IMR-90 (cell line): ENCODE results near the gene STAC2. TPM values are rescaled to one million over a fixed set of nuclear protein-coding genes. Genes with fewer than 3 reads are reported as not detected.

Experiments
- ATAC-seq: fragments of 200-7000 bp; cut with Tn5 transposase; 2 replicates; pipeline ENCODE4 v1.9.1; 2020; ENCODE audit warnings: low read depth, mild to moderate bottlenecking, moderate library complexity
- BruUV-seq: library from RNA; stranded (reverse); fragments of 400-500 nt; replicated peaks from 2 replicates; lab custom pipeline; 2021; lab: Mats Ljungman, UMichigan
- CTCF ChIA-PET: fragments of 300-600 bp; formaldehyde crosslinking; extraction: SDS; loops from one replicate; lab custom pipeline; 2021; ENCODE audit warnings: antibody characterized with exemption; lab: Yijun Ruan, JAX
- POLR2A ChIA-PET: fragments of 300-600 bp; sonication (Branson Sonifier 250); formaldehyde crosslinking; loops from one replicate; lab custom pipeline; 2022; ENCODE audit warnings: antibody characterized with exemption; ENCODE audit not compliant: unreplicated experiment; lab: Charles Lee
- DNase-seq: peaks from one replicate; pipeline ENCODE4 v3.0.0; 2013
- H2AFZ ChIP-seq: replicated peaks from 2 replicates; pipeline ENCODE3; 2013; ENCODE audit warnings: low read length, mild to moderate bottlenecking; ENCODE audit not compliant: poor library complexity
- H2AK5ac ChIP-seq: 2 replicates; pipeline ENCODE4 v1.6.1; 2013; ENCODE audit warnings: low read depth, low read length, inconsistent platforms
- H2AK9ac ChIP-seq: replicated peaks from 2 replicates; pipeline ENCODE3; 2013; ENCODE audit warnings: mild to moderate bottlenecking, low read depth, low read length, moderate library complexity; ENCODE audit not compliant: poor library complexity
- H2BK120ac ChIP-seq: 2 replicates; pipeline ENCODE4 v1.6.1; 2013; ENCODE audit warnings: low read depth, low read length, inconsistent platforms
- H2BK15ac ChIP-seq: 3 replicates; pipeline ENCODE4 v1.6.1; 2013; ENCODE audit warnings: low read depth, low read length, inconsistent platforms
- H2BK20ac ChIP-seq: 2 replicates; pipeline ENCODE4 v1.6.1; 2013; ENCODE audit warnings: low read depth, mild to moderate bottlenecking, inconsistent platforms, low read length, moderate library complexity
- H2BK5ac ChIP-seq: 2 replicates; pipeline ENCODE4 v1.6.1; 2013; ENCODE audit warnings: mild to moderate bottlenecking, low read depth, low read length, inconsistent platforms; ENCODE audit not compliant: poor library complexity, severe bottlenecking
- H3K14ac ChIP-seq: replicated peaks from 2 replicates; pipeline ENCODE4 v1.6.1; 2013; ENCODE audit warnings: low read depth, low read length, inconsistent platforms
- H3K18ac ChIP-seq: 2 replicates; pipeline ENCODE4 v1.6.1; 2013; ENCODE audit warnings: low read depth, low read length, control low read depth
- H3K23ac ChIP-seq: 2 replicates; pipeline ENCODE4 v1.6.1; 2013; ENCODE audit warnings: low read depth, low read length, inconsistent platforms
- H3K27ac ChIP-seq: 2 replicates; pipeline ENCODE4 v1.5.1; 2013; ENCODE audit warnings: mild to moderate bottlenecking, control low read depth, low read length; ENCODE audit not compliant: insufficient read depth
- H3K27me3 ChIP-seq: 2 replicates; pipeline ENCODE4 v1.6.1; 2013; ENCODE audit warnings: low read length; ENCODE audit not compliant: control insufficient read depth, insufficient read depth
- H3K36me3 ChIP-seq: 2 replicates; pipeline ENCODE4 v1.6.1; 2013; ENCODE audit warnings: low read length, mixed read lengths; ENCODE audit not compliant: control insufficient read depth, insufficient read depth
- H3K4ac ChIP-seq: 2 replicates; pipeline ENCODE4 v1.6.1; 2013; ENCODE audit warnings: low read depth, low read length, inconsistent platforms
- H3K4me1 ChIP-seq: 2 replicates; pipeline ENCODE4 v1.6.1; 2013; ENCODE audit warnings: low read length, mixed read lengths; ENCODE audit not compliant: control insufficient read depth, insufficient read depth
- H3K4me2 ChIP-seq: 2 replicates; pipeline ENCODE4 v1.6.1; 2013; ENCODE audit warnings: low read depth, mild to moderate bottlenecking, control low read depth, low read length, moderate library complexity
- H3K4me3 ChIP-seq: 2 replicates; pipeline ENCODE4 v1.5.1; 2013; ENCODE audit warnings: low read depth, mild to moderate bottlenecking, control low read depth, low read length, moderate library complexity; ENCODE audit not compliant: insufficient read depth
- H3K56ac ChIP-seq: 2 replicates; pipeline ENCODE4 v1.6.1; 2013; ENCODE audit warnings: low read length, inconsistent platforms; ENCODE audit not compliant: insufficient read depth; ENCODE audit errors: extremely low read depth
- H3K79me1 ChIP-seq, 2 experiments: 2 replicates each; pipeline ENCODE4 v1.6.1; 2013; ENCODE audit warnings: low read length in 2 of 2, inconsistent platforms in 1 of 2, low read depth in 1 of 2
- H3K9ac ChIP-seq: 2 replicates; pipeline ENCODE4 v1.6.1; 2013; ENCODE audit warnings: low read depth, low read length, control low read depth
- H3K9me1 ChIP-seq: 2 replicates; pipeline ENCODE4 v1.6.1; 2013; ENCODE audit warnings: low read length, inconsistent platforms; ENCODE audit not compliant: insufficient read depth
- H3K9me3 ChIP-seq: 2 replicates; pipeline ENCODE4 v1.6.1; 2013; ENCODE audit warnings: low read length; ENCODE audit not compliant: control insufficient read depth, insufficient read depth
- H4K20me1 ChIP-seq: 2 replicates; pipeline ENCODE4 v1.6.1; 2013; ENCODE audit warnings: low read length, inconsistent platforms; ENCODE audit not compliant: insufficient read depth
- H4K5ac ChIP-seq: 2 replicates; pipeline ENCODE4 v1.6.1; 2013; ENCODE audit warnings: mild to moderate bottlenecking, low read depth, low read length, control low read depth
- H4K8ac ChIP-seq, 2 experiments: 2 replicates each; pipeline ENCODE4 v1.6.1; 2013; ENCODE audit warnings: low read depth in 2 of 2, low read length in 2 of 2, control low read depth in 1 of 2, inconsistent platforms in 1 of 2
- H4K91ac ChIP-seq: 2 replicates; pipeline ENCODE4 v1.6.1; 2013; ENCODE audit warnings: low read depth, low read length, inconsistent platforms; ENCODE audit not compliant: insufficient read depth
- BHLHE40 ChIP-seq: fragments of 150-350 bp; IDR thresholded peaks from 2 replicates; pipeline ENCODE4 v1.6.1; 2016; ENCODE audit warnings: mild to moderate bottlenecking, low read depth, low read length
- CHD1 ChIP-seq: IDR thresholded peaks from 2 replicates; pipeline ENCODE4 v1.6.1; 2012; ENCODE audit warnings: low read depth, low read length, improper control_type of control experiment
- ELK1 ChIP-seq: fragments of 150-350 bp; IDR thresholded peaks from 2 replicates; pipeline ENCODE4 v1.6.1; 2016; ENCODE audit warnings: low read depth, mild to moderate bottlenecking, low read length, moderate library complexity, borderline replicate concordance
- MXI1 ChIP-seq: IDR thresholded peaks from 2 replicates; pipeline ENCODE4 v1.6.1; 2012; ENCODE audit warnings: low read depth, mild to moderate bottlenecking, low read length, moderate library complexity, borderline replicate concordance
- NFE2L2 ChIP-seq: fragments of 150-350 bp; IDR thresholded peaks from 2 replicates; pipeline ENCODE4 v1.6.1; 2016; ENCODE audit warnings: low read depth, mild to moderate bottlenecking, low read length
- POLR2A ChIP-seq: IDR thresholded peaks from 2 replicates; pipeline ENCODE4 v1.6.1; 2012; ENCODE audit warnings: mild to moderate bottlenecking, low read depth, low read length
- RAD21 ChIP-seq: IDR thresholded peaks from 2 replicates; pipeline ENCODE4 v1.6.1; 2012; ENCODE audit warnings: low read length, improper control_type of control experiment
- SMC3 ChIP-seq: fragments of 150-350 bp; IDR thresholded peaks from 2 replicates; pipeline ENCODE4 v1.6.1; 2016; ENCODE audit warnings: low read depth, mild to moderate bottlenecking, antibody characterized with exemption, low read length, moderate library complexity
- USF2 ChIP-seq: fragments of 150-350 bp; IDR thresholded peaks from 2 replicates; pipeline ENCODE4 v1.6.1; 2017; ENCODE audit warnings: mild to moderate bottlenecking, antibody characterized with exemption, low read length, low read depth
- WGBS, 2 experiments: methylation state at CpG; one replicate each; pipeline versions ENCODE4 v1.1.5 to v1.1.7; 2013; ENCODE audit warnings: missing lambda C conversion rate in 2 of 2; ENCODE audit not compliant: insufficient read length in 1 of 2; ENCODE audit errors: extremely low coverage in 2 of 2; 5-methylcytosine and 5-hydroxymethylcytosine counted together
- dilution Hi-C: fragments of 300-500 bp; cut with HindIII; formaldehyde crosslinking; loops from one replicate; pipeline ENCODE4 v1.14.3; 2018; ENCODE audit warnings: low sequenced_read_pairs; ENCODE audit not compliant: unreplicated experiment
- in situ Hi-C: fragments of 300-500 bp; cut with MboI; formaldehyde crosslinking; loops from 3 replicates; pipeline ENCODE4 v1.14.3; 2019; ENCODE audit warnings: low sequenced_read_pairs, inconsistent platforms, mixed read lengths
- intact Hi-C: fragments of 100-400 bp; cut with micrococcal nuclease; formaldehyde crosslinking; loops from 2 replicates; pipeline ENCODE4 v1.10.0; 2022
- polyA plus RNA-seq, 3 experiments: library from polyadenylated mRNA; depleted of rRNA; stranded (reverse); fragments of >200 nt; gene quantifications; 2 replicates each; pipeline ENCODE4 v1.2.3, GENCODE V29; 2012; ENCODE audit warnings: low replicate concordance in 1 of 3
- total RNA-seq: library from RNA; depleted of rRNA; stranded (reverse); fragments of >200 nt; gene quantifications from 2 replicates; pipeline ENCODE4 v1.2.3, GENCODE V29; 2012

STAC2 gene
- total and polyA plus RNA-seq, 2 of the 4 experiments (the other 2 are of a cell fraction): 0.02 TPM; not detected in 1

DNA sequence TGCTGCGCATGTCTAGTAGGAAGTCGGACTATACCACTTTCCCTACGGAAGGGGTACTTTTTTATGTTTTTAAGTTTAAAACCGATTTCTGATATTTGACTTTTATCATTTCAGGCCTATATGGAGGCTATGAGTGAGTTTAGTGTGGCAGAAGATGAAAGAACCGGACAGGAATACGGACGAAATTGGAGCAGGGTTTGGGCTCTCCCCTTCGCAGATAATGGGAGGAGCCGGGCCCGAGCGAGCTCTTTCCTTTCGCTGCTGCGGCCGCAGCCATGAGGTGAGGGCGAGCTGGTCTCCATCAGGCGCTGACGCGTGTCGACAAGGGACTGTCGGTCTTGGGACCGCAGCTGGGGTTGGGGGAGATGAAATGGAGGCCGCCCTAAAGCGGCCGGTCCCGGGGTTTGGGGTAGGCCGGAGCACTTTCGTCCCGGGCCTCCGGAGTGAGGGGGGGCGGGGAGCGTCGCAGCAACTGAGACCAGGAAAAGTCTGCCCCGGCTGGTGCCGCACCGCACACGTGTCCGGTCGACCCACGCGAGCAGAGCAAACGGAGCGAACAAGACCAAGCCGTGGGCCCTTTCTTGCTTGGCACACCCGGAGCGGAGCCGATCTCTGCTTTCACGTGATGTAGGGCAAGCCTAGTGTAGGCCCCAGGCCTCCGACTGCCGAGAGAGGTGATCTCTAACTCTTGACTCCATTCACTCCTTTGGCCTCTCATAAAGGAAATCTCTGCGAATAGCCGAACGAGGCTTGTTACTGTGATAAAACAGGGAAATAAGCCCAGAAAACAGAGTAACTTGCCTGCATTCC is 25.5 kb downstream of the STAC2 start, which contains the start of gene RPL19:
Gene RPL19 (plus strand): TSS at position 214 of the 810 bp plus-strand sequence. CDS start 62 bp downstream, at position 276.
- in situ Hi-C loops (no loop called here), dilution Hi-C loops (no loop called here), intact Hi-C loops (no loop called here)
- Histone ChIP-seq H3K56ac (peak within 1 kb of the TSS; percentile 100), H3K9me1 (peaks cover 18% of the 10 kb centered on the region), H3K9me3 (no peaks in the 10 kb centered on the region), H3K9ac (peak within 1 kb of the TSS; percentile 89), H2AK5ac (peak within 1 kb of the TSS; percentile 99), H4K91ac (peak within 1 kb of the TSS; percentile 99), H3K23ac (peak within 1 kb of the TSS; percentile 100), H2BK15ac (peak within 1 kb of the TSS; percentile 88; the same call in 1 of the 3 replicates), H2AK9ac (peak within 1 kb of the TSS; percentile 98), H3K4ac (peak within 1 kb of the TSS; percentile 99), H4K20me1 (peaks cover 37% of the 10 kb centered on the region), H2AFZ (peak within 1 kb of the TSS; percentile 75), H3K79me1 (peaks cover 39 to 66% of the 10 kb centered on the region in 2 experiments), H3K4me3 (peak within 1 kb of the TSS; percentile 86), H2BK5ac (peak within 1 kb of the TSS; percentile 97), H3K4me2 (peak within 1 kb of the TSS; percentile 98), H3K36me3 (peaks cover 39% of the 10 kb centered on the region), H2BK20ac (peak within 1 kb of the TSS; percentile 100), H3K4me1 (peaks cover 14% of the 10 kb centered on the region), H3K27ac (peak within 1 kb of the TSS; percentile 82), H3K18ac (peak within 1 kb of the TSS; percentile 97), H4K5ac (peak within 1 kb of the TSS; percentile 86), H2BK120ac (peak within 1 kb of the TSS; percentile 100), H3K27me3 (no peaks in the 10 kb centered on the region), H4K8ac (peak within 1 kb of the TSS; percentile 85 to 97), H3K14ac (peak within 1 kb of the TSS; percentile 100)
- CTCF ChIA-PET: interaction anchor here (0.7 to 1.4 kb wide), 2 partner anchors 10 to 32 kb away, joined by 3 to 8 read pairs; no protein-coding TSS in a partner anchor
- BruUV-seq: no TSS peak
- DNase-seq (peak; percentile 20), ATAC-seq (peak; percentile 68)
- peak; percentile 87; the same call in 1 of the 2 replicates for TF ChIP-seq CHD1
- TF ChIP-seq RAD21: no peak
- TF ChIP-seq MXI1: peak; percentile 89
- TF ChIP-seq USF2: peak; percentile 36; the same call in 1 of the 2 replicates
- TF ChIP-seq SMC3: no peak
- TF ChIP-seq NFE2L2: no peak
- TF ChIP-seq POLR2A: peak; percentile 98
- no peak for TF ChIP-seq ELK1
- peak; percentile 99 for TF ChIP-seq BHLHE40
- POLR2A ChIA-PET: interaction anchor here (0.5 to 0.7 kb wide), 6 partner anchors 10 to 244 kb away, joined by 4 to 18 read pairs (median 7); no protein-coding TSS in a partner anchor
- 0% methylated on average over 10 of the region's 52 CpGs; no CpG with 5 or more reads in 1 of the 2 experiments for WGBS, 2 experiments
